ENCODE measurements around the gene URGCP. TPM values are rescaled to one million over a fixed set of nuclear protein-coding genes. Genes with fewer than 3 reads are reported as not detected.
A peak's percentile ranks its signal among the peaks of the same experiment; 100 is the strongest.
"Not testable (repeated sequence)": the region's sequence is repeated elsewhere in the genome, so short reads cannot be mapped to it uniquely, and the experiment has no call there.

Gene URGCP
- total and polyA plus RNA-seq, 12 donors, result 53.8 to 103 (median 67.6) TPM

- WGBS, 4 donors, result 87 to 91% (median 87%) methylated on average over 5 of the region's 5 CpGs
- no peaks in the 10 kb centered on the region for H3K36me3 ChIP-seq (replicated peaks in 1 of 2)
- H3K27me3 ChIP-seq, result no peaks in the 10 kb centered on the region
- peak overlapping the region in 3 of 5 donors; percentile 94 to 98 (median 94) for H3K27ac ChIP-seq
- H3K4me3 ChIP-seq, result peak overlapping the region in 1 of 4 donors; percentile 92
- no peak for TF ChIP-seq POLR2A (IDR thresholded peaks at IDR 0.05)
- no peak for TF ChIP-seq CTCF (IDR thresholded peaks at IDR 0.05)
- no peaks in the 10 kb centered on the region for H3K9me3 ChIP-seq (replicated peaks in 1 of 3)
- intact Hi-C loops (cut with DNase I), result no loop called here
- peaks cover 27 to 33% of the 10 kb centered on the region in 2 donors for H3K4me1 ChIP-seq (replicated peaks in 1 of 2)
- no peak for DNase-seq
Measured at GRCh38 chr7:43904533-43905208, 1.7 kb downstream of the URGCP start.

GRCh38 chr7:43902542-43903054 lies 3.8 kb downstream of the URGCP start:
- intact Hi-C loops (cut with DNase I), result no loop called here
- Histone ChIP-seq H3K4me3 (no peak overlapping the region), H3K27me3 (no peaks in the 10 kb centered on the region), H3K36me3 (replicated peaks in 1 of 2) (no peaks in the 10 kb centered on the region), H3K9me3 (replicated peaks in 1 of 3) (no peaks in the 10 kb centered on the region), H3K27ac (peak overlapping the region in 4 of 5 donors; percentile 37 to 54 (median 42)), H3K4me1 (replicated peaks in 1 of 2) (peaks cover 27 to 44% of the 10 kb centered on the region in 2 donors)
- TF ChIP-seq POLR2A (IDR thresholded peaks at IDR 0.05) (no peak), CTCF (IDR thresholded peaks at IDR 0.05) (no peak)
- no peak for DNase-seq
- WGBS, 4 donors, result 91 to 97% (median 94%) methylated on average over 5 of the region's 5 CpGs

- H3K9me3 ChIP-seq (replicated peaks in 1 of 3); H3K4me3 ChIP-seq; intact Hi-C loops (cut with DNase I); DNase-seq; H3K36me3 ChIP-seq (replicated peaks in 1 of 2); H3K27ac ChIP-seq; H3K27me3 ChIP-seq: not testable (repeated sequence)
- WGBS, 4 donors, result 92 to 96% (median 94%) methylated on average over 2 of the region's 2 CpGs
- peaks cover 7 to 19% of the 10 kb centered on the region in 2 donors for H3K4me1 ChIP-seq (replicated peaks in 1 of 2)
Measured at GRCh38 chr7:43898571-43898970, 7.8 kb downstream of the URGCP start.

- no peaks in the 10 kb centered on the region for H3K27me3 ChIP-seq
- H3K4me3 ChIP-seq, result no peak overlapping the region
- H3K27ac ChIP-seq, result no peak overlapping the region
- DNase-seq, result peak in 1 of 7 donors; percentile 21
- peaks cover 21 to 35% of the 10 kb centered on the region in 2 donors for H3K4me1 ChIP-seq (replicated peaks in 1 of 2)
- intact Hi-C loops (cut with DNase I), result no loop called here
- no peaks in the 10 kb centered on the region for H3K9me3 ChIP-seq (replicated peaks in 1 of 3)
- WGBS, 4 donors, result 87 to 94% (median 92%) methylated on average over 8 of the region's 8 CpGs
- TF ChIP-seq CTCF (IDR thresholded peaks at IDR 0.05), result no peak
- TF ChIP-seq POLR2A (IDR thresholded peaks at IDR 0.05), result no peak
- H3K36me3 ChIP-seq (replicated peaks in 1 of 2), result no peaks in the 10 kb centered on the region
Measured at GRCh38 chr7:43895847-43896415, 10.5 kb downstream of the URGCP start.
